Kidney (tissue), 14 donors: ENCODE data around the gene XRCC5. TPM values are rescaled to one million over a fixed set of nuclear protein-coding genes. Genes with fewer than 3 reads are reported as not detected.

Experiments used
- DNase-seq, 5 donors: peaks; one replicate each; pipeline ENCODE4 v3.0.0-alpha.2; 2013 to 2020
- FAIRE-seq: peaks from 2 replicates; lab custom pipeline; 2012; peaks lifted over from hg19 to GRCh38; lab: Jason Lieb, UNC
- H3K27ac ChIP-seq, 2 donors: one replicate each; pipeline ENCODE4 v1.7.0; 2013; ENCODE audit warnings: low read depth in 2 of 2, low read length in 2 of 2, inconsistent platforms in 1 of 2
- H3K27me3 ChIP-seq: one replicate; pipeline ENCODE4 v1.7.1; 2013; ENCODE audit warnings: low read length, inconsistent platforms; ENCODE audit not compliant: control insufficient read depth, insufficient read depth
- H3K36me3 ChIP-seq, 3 donors: one replicate each; pipeline versions ENCODE4 v1.7.0 to v1.7.1; 2013; ENCODE audit warnings: low read length in 3 of 3, control low read depth in 1 of 3, inconsistent platforms in 1 of 3; ENCODE audit not compliant: insufficient read depth in 3 of 3, control insufficient read depth in 2 of 3
- H3K4me1 ChIP-seq, 3 donors: one replicate each; pipeline versions ENCODE4 v1.7.0 to v1.7.1; 2013; ENCODE audit warnings: low read length in 3 of 3, inconsistent platforms in 1 of 3, low read depth in 1 of 3; ENCODE audit not compliant: control insufficient read depth in 2 of 3, insufficient read depth in 2 of 3
- H3K4me3 ChIP-seq, 3 donors: one replicate each; pipeline versions ENCODE4 v1.7.0 to v1.8.1; 2013; ENCODE audit warnings: low read length in 3 of 3, control low read depth in 1 of 3, inconsistent platforms in 1 of 3
- H3K9ac ChIP-seq, 3 donors: one replicate each; pipeline versions ENCODE4 v1.7.0 to v1.7.1; 2013; ENCODE audit warnings: low read length in 3 of 3, control low read depth in 1 of 3, inconsistent platforms in 1 of 3
- H3K9me3 ChIP-seq, 3 donors: one replicate each; pipeline versions ENCODE4 v1.7.0 to v1.7.1; 2013; ENCODE audit warnings: low read length in 3 of 3, control low read depth in 1 of 3, inconsistent platforms in 1 of 3; ENCODE audit not compliant: control insufficient read depth in 2 of 3, insufficient read depth in 1 of 3
- CTCF ChIP-seq: IDR thresholded peaks from 3 replicates; pipeline ENCODE4 v1.5.1; 2012; ENCODE audit warnings: mild to moderate bottlenecking, moderate library complexity, borderline replicate concordance; ENCODE audit not compliant: insufficient read depth; ENCODE audit errors: extremely low read depth
- intact Hi-C: fragments of 100-400 bp; cut with DNase I; formaldehyde crosslinking; loops from one replicate; pipeline ENCODE4 v1.11.1; 2022
- polyA plus RNA-seq: library from polyadenylated mRNA; stranded (reverse); fragments of 350-450 nt; fragmentation: Illumina TruSeq; extraction: RNeasy Lipid Tissue Mini Kit (QIAGEN cat#74804); gene quantifications from one replicate; pipeline ENCODE4 v1.2.3, GENCODE V29; 2014; ENCODE audit warnings: low read depth, low replicate concordance; ENCODE audit not compliant: insufficient read depth
- total RNA-seq: library from RNA; stranded (reverse); fragmentation: NEBNext Ultra II Directional; extraction: Animal tissue kit (Norgen Biotek cat#: 25700); gene quantifications from one replicate; pipeline ENCODE4 v1.2.1, GENCODE V29; 2021
- donor health status: control.
- donor health status: control.
- donor health status: control.
- donor health status: control.
- donor health status: control.
- donor health status: DM: yes; HTN: yes; CAD: no.
- donor health status: Normal renal cell carcinoma (clear cell type).

XRCC5 gene
- total and polyA plus RNA-seq, 2 donors from 2014 or later, result 90.7 to 265 TPM

- no peak for DNase-seq
- no peaks in the 10 kb centered on the region for H3K9me3 ChIP-seq
- H3K9ac ChIP-seq, result no peak overlapping the region
- no peak for FAIRE-seq
- H3K4me3 ChIP-seq, result no peak overlapping the region
- H3K4me1 ChIP-seq, result no peaks in the 10 kb centered on the region
- intact Hi-C loops, result no loop called here
- H3K27ac ChIP-seq, result no peak overlapping the region
- peaks cover 12 to 64% (median 44%) of the 10 kb centered on the region in 3 donors for H3K36me3 ChIP-seq
- no peaks in the 10 kb centered on the region for H3K27me3 ChIP-seq
- TF ChIP-seq CTCF, result no peak
Observed at GRCh38 chr2:216126943-216127342, 17.8 kb downstream of the XRCC5 start.

- Histone ChIP-seq H3K9ac (no peak overlapping the region), H3K4me1 (no peaks in the 10 kb centered on the region), H3K36me3 (peaks cover 25 to 59% (median 47%) of the 10 kb centered on the region in 3 donors), H3K9me3 (no peaks in the 10 kb centered on the region), H3K27me3 (no peaks in the 10 kb centered on the region), H3K4me3 (no peak overlapping the region), H3K27ac (no peak overlapping the region)
- intact Hi-C loops, result no loop called here
- no peak for TF ChIP-seq CTCF
- no peak for DNase-seq
- FAIRE-seq, result no peak
Observed at GRCh38 chr2:216130346-216130971, 21.3 kb downstream of the XRCC5 start.

GRCh38 chr2:216131175-216131926 is 22.2 kb downstream of the XRCC5 start:
- no peaks in the 10 kb centered on the region for H3K4me1 ChIP-seq
- no peaks in the 10 kb centered on the region for H3K9me3 ChIP-seq
- H3K4me3 ChIP-seq, result no peak overlapping the region
- no peak for FAIRE-seq
- no peak for TF ChIP-seq CTCF
- H3K27ac ChIP-seq, result no peak overlapping the region
- no peak for DNase-seq
- no peaks in the 10 kb centered on the region for H3K27me3 ChIP-seq
- intact Hi-C loops, result no loop called here
- H3K9ac ChIP-seq, result no peak overlapping the region
- peaks cover 25 to 51% (median 41%) of the 10 kb centered on the region in 3 donors for H3K36me3 ChIP-seq
